AG04449 (cell line): ENCODE results near the gene MAD2L1BP.
A peak's percentile ranks its signal among the peaks of the same experiment; 100 is the strongest.
"Not testable (repeated sequence)": the region's sequence is repeated elsewhere in the genome, so short reads cannot be mapped to it uniquely, and the experiment has no call there.

Experiments used
- CTCF ChIA-PET: fragments of 350-600 bp; formaldehyde crosslinking; extraction: SDS; loops from one replicate; lab custom pipeline; 2021; ENCODE audit warnings: antibody characterized with exemption; lab: Yijun Ruan, JAX
- POLR2A ChIA-PET: fragments of 400-600, 350-600 bp; formaldehyde crosslinking; extraction: SDS; loops from one replicate; lab custom pipeline; 2020; ENCODE audit warnings: antibody characterized with exemption, inconsistent platforms; lab: Yijun Ruan, JAX
- DNase-seq: peaks from one replicate; pipeline ENCODE4 v3.0.0-alpha.2; 2010; ENCODE audit warnings: low read depth, low spot score
- H3K4me3 ChIP-seq: 2 replicates; pipeline ENCODE4 v1.5.1; 2011; ENCODE audit warnings: low read depth, mild to moderate bottlenecking, control low read depth, low read length
- TF ChIP-seq, protein P1 (sequence below): IDR thresholded peaks from one replicate; pipeline ENCODE4 v1.5.1; 2011; ENCODE audit warnings: mild to moderate bottlenecking, moderate library complexity, low read length, control low read depth, inconsistent platforms; ENCODE audit not compliant: insufficient read depth; ENCODE audit errors: missing control alignments

Gene MAD2L1BP

DNA sequence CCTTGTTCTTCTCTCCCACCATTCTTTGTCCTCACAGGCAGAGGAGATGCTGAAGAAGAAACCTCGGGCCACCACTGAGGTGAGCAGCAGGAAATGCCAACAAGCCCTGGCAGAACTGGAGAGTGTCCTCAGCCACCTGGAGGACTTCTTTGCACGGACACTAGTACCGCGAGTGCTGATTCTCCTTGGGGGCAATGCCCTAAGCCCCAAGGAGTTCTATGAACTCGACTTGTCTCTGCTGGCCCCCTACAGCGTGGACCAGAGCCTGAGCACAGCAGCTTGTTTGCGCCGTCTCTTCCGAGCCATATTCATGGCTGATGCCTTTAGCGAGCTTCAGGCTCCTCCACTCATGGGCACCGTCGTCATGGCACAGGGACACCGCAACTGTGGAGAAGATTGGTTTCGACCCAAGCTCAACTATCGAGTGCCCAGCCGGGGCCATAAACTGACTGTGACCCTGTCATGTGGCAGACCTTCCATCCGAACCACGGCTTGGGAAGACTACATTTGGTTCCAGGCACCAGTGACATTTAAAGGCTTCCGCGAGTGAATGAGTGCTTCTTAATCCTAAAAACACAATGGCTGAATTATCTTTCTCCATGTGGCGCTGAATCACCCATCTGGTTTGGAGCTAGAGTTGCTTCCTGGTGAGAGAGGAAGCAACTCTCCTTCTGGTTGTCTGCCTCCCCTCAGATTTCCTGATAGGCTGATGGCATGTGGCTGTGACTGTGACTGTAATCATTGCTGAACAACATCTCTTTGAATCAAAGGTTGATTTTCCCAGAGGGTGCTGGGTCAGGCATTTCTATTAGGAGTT lies 4.6 kb downstream of the MAD2L1BP start:
- CTCF ChIA-PET: interaction anchor here (0.9 to 1.7 kb wide), 4 partner anchors 28 to 439 kb away, joined by 3 to 5 read pairs (median 4); no protein-coding TSS in a partner anchor
- POLR2A ChIA-PET: interaction anchor here (0.7 to 1.0 kb wide), 2 partner anchors 11 to 122 kb away, joined by 3 to 4 read pairs; partner anchors contain the start of gene GTPBP2
- no peak for DNase-seq
- TF ChIP-seq, protein P1, sequence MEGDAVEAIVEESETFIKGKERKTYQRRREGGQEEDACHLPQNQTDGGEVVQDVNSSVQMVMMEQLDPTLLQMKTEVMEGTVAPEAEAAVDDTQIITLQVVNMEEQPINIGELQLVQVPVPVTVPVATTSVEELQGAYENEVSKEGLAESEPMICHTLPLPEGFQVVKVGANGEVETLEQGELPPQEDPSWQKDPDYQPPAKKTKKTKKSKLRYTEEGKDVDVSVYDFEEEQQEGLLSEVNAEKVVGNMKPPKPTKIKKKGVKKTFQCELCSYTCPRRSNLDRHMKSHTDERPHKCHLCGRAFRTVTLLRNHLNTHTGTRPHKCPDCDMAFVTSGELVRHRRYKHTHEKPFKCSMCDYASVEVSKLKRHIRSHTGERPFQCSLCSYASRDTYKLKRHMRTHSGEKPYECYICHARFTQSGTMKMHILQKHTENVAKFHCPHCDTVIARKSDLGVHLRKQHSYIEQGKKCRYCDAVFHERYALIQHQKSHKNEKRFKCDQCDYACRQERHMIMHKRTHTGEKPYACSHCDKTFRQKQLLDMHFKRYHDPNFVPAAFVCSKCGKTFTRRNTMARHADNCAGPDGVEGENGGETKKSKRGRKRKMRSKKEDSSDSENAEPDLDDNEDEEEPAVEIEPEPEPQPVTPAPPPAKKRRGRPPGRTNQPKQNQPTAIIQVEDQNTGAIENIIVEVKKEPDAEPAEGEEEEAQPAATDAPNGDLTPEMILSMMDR: no peak
- H3K4me3 ChIP-seq: no peak overlapping the region

GRCh38 chr6:43644940-43645612 lies 9.4 kb downstream of the MAD2L1BP start, which contains the start of gene RSPH9:
TSS of gene RSPH9 (plus strand) at chr6:43645036. CDS start at chr6:43645099, 63 bp downstream.
- H3K4me3 ChIP-seq: peak within 1 kb of the TSS; percentile 57
- TF ChIP-seq, protein P1: no peak
- CTCF ChIA-PET: interaction anchor here (1.6 to 6.0 kb wide), 3 partner anchors 22 to 434 kb away, joined by 4 to 44 read pairs (median 10); no protein-coding TSS in a partner anchor
- no peak for DNase-seq
- POLR2A ChIA-PET: interaction anchor here (1.0 to 1.8 kb wide), 3 partner anchors 9 to 28 kb away, joined by 3 to 7 read pairs (median 4); partner anchors contain the start of genes GTPBP2 and MAD2L1BP

- ChIA-PET CTCF (interaction anchor here (1.0 to 6.0 kb wide), 3 partner anchors 15 to 434 kb away, joined by 3 to 44 read pairs (median 10); no protein-coding TSS in a partner anchor), POLR2A (interaction anchor here (1.0 to 1.2 kb wide), 2 partner anchors 10 to 27 kb away, joined by 3 to 4 read pairs; partner anchors contain the start of gene MAD2L1BP)
Measured at GRCh38 chr6:43645613-43645964, 9.9 kb downstream of the MAD2L1BP start.

DNA sequence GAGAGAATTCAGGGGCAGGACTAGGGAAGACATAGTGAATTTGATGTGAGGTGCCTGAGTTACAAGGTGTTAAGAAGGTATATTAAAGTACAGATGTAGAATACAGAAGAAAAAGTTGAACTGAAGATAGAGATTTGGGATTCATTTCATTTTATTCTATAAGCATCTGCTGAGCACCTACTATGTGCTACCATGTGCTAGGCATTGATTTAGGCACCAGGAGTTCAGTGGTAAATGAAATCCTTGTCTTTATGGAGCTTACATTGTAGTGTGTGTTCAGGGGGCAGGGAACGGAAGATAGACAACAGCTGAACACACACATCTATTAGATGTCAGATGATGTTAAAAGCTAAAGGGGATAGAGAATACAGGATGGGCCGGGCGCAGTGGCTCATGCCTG lies 12.0 kb downstream of the MAD2L1BP start:
- H3K4me3 ChIP-seq: no peak overlapping the region
- POLR2A ChIA-PET: interaction anchor here (1.1 kb wide), 1 partner anchor 18 kb away, joined by 4 read pairs; the partner anchor contains the start of gene GTPBP2
- TF ChIP-seq, protein P1: no peak
- no peak for DNase-seq
- CTCF ChIA-PET: interaction anchor here (0.7 to 6.0 kb wide), 5 partner anchors 13 to 431 kb away, joined by 3 to 44 read pairs (median 4); no protein-coding TSS in a partner anchor

More at GRCh38 chr6:43645613-43645964, 9.9 kb downstream of the MAD2L1BP start:
- TF ChIP-seq, protein P1: no peak
- DNase-seq: no peak
- H3K4me3 ChIP-seq: peak overlapping the region; percentile 57

GRCh38 chr6:43648248-43648647 lies 12.6 kb downstream of the MAD2L1BP start:
- POLR2A ChIA-PET: interaction anchor here (1.1 kb wide), 1 partner anchor 19 kb away, joined by 4 read pairs; the partner anchor contains the start of gene GTPBP2
- no peak for DNase-seq

DNA sequence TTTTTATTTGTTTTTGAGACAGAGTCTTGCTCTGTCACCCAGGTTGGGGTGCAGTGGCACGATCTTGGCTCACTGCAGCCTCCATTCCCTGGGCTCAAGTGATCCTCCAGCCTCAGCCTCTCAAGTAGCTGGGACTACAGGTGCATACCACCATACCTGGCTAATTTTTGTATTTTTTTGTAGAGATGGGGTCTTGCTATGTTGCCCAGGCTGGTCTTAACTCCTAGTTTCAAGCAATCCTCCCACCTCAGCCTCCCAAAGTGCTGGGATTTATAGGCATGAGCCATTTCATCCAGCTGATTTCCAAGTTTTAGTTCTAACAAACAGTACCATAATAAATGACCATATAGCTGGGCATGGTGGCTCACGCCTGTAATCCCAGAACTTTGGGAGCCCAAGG lies 17.2 kb downstream of the MAD2L1BP start:
- CTCF ChIA-PET: interaction anchor here (6.1 kb wide), 1 partner anchor 14 kb away, joined by 46 read pairs; no protein-coding TSS in a partner anchor
- DNase-seq, POLR2A ChIA-PET, H3K4me3 ChIP-seq: not testable (repeated sequence)

More at GRCh38 chr6:43648248-43648647, 12.6 kb downstream of the MAD2L1BP start:
- no peak overlapping the region for H3K4me3 ChIP-seq
- TF ChIP-seq, protein P1: no peak
- CTCF ChIA-PET: interaction anchor here (1.5 to 6.0 kb wide), 3 partner anchors 19 to 431 kb away, joined by 3 to 44 read pairs (median 4); no protein-coding TSS in a partner anchor
